Heart left ventricle (tissue), 16 donors: Measurements from ENCODE around the gene KAT5. TPM values are rescaled to one million over a fixed set of nuclear protein-coding genes. Genes with fewer than 3 reads are reported as not detected.

ENCODE experiments used
- ATAC-seq, 4 donors: fragments of 200-7000 bp; cut with Tn5 transposase; one replicate each; pipeline ENCODE4 v1.9.1; 2020 to 2022; ENCODE audit warnings: moderate library complexity in 4 of 4, mild to moderate bottlenecking in 3 of 4, moderate number of reproducible peaks in 1 of 4
- DNase-seq, 5 donors: peaks; one replicate each; pipeline ENCODE4 v3.0.0-alpha.2; 2020
- H3K27ac ChIP-seq, 12 donors: fragments of 200-600 bp; sonication (generic) in 4 of 12; one replicate each; pipeline versions ENCODE4 v1.5.0 to v1.8.0; 2016 to 2022; ENCODE audit warnings: mild to moderate bottlenecking in 2 of 12
- H3K27me3 ChIP-seq, 9 donors: fragments of 200-600 bp; sonication (generic) in 2 of 9; one replicate each; pipeline versions ENCODE4 v1.5.1 to v1.8.0; 2016 to 2022; ENCODE audit warnings: mild to moderate bottlenecking in 3 of 9
- H3K36me3 ChIP-seq, 9 donors: fragments of 200-600 bp; sonication (generic) in 2 of 9; one replicate each; pipeline versions ENCODE4 v1.5.0 to v1.8.0; 2018 to 2022; ENCODE audit warnings: mild to moderate bottlenecking in 2 of 9
- H3K4me1 ChIP-seq, 12 donors: fragments of 200-600 bp; sonication (generic) in 4 of 12; one replicate each; pipeline versions ENCODE4 v1.5.0 to v1.8.0; 2016 to 2022; ENCODE audit warnings: mild to moderate bottlenecking in 3 of 12
- H3K4me3 ChIP-seq, 12 donors: fragments of 200-600 bp; sonication (generic) in 4 of 12; one replicate each; pipeline versions ENCODE4 v1.5.0 to v1.8.0; 2017 to 2022; ENCODE audit warnings: mild to moderate bottlenecking in 9 of 12, moderate library complexity in 4 of 12
- H3K9me3 ChIP-seq, 12 donors: fragments of 200-600 bp; sonication (generic) in 4 of 12; one replicate each; pipeline versions ENCODE4 v1.5.0 to v1.8.0; 2016 to 2022; ENCODE audit warnings: mild to moderate bottlenecking in 1 of 12
- CTCF ChIP-seq, 12 donors: fragments of 200-600 bp; sonication (generic) in 4 of 12; IDR thresholded peaks; one replicate each; pipeline versions ENCODE4 v1.5.0 to v1.8.0; 2018 to 2022; ENCODE audit warnings: antibody characterized with exemption in 12 of 12, mild to moderate bottlenecking in 5 of 12
- POLR2A ChIP-seq, 2 donors: fragments of 450-650 bp; IDR thresholded peaks; one replicate each; pipeline ENCODE4 v1.6.1; 2017; ENCODE audit warnings: antibody characterized with exemption in 2 of 2, mild to moderate bottlenecking in 2 of 2, moderate library complexity in 2 of 2
- WGBS, 4 donors: extraction: QIAGEN DNeasy Blood & Tissue Kit in 2 of 4; methylation state at CpG; one replicate each; pipeline versions ENCODE4 v1.1.5 to v1.1.7; 2013 to 2018; 5-methylcytosine and 5-hydroxymethylcytosine counted together
- intact Hi-C, 10 donors: fragments of 100-400 bp; cut with DNase I; formaldehyde crosslinking; loops; one replicate each; pipeline versions ENCODE4 v1.11.1 to v1.14.2; 2022
- polyA plus RNA-seq, 2 donors: library from polyadenylated mRNA; stranded (reverse); fragments of 200-250 nt; gene quantifications; one replicate each; pipeline ENCODE4 v1.2.3, GENCODE V29; 2013
- total RNA-seq, 9 donors: library from RNA; depleted of rRNA in 2 of 9; stranded (reverse); fragments of >200 nt in 2 of 9; fragmentation: NEBNext Ultra II Directional in 3 of 9; extraction: Animal tissue kit (Norgen Biotek cat#: 25700) in 3 of 9; gene quantifications; one replicate each; pipeline versions ENCODE4 v1.1.0 to v1.2.4, GENCODE V29; 2016 to 2023
- donor health status: ischemic (EF 13 %, LVEDD 7.1; RV severe dilation, severe dysfunction).
- donor health status: healthy with polysubstance abuse.
- donor health status: DM: no; HTN: yes; CAD: no.
- donor health status: DM: no; HTN: no; CAD: no.
- donor health status: ischemic (EF 25% LVEDD 6.9; RV normal size, moderate dysfunction).
- donor health status: ischemic (EF 25% LVEDD 5.7; RV mildly dilated, moderate dysfunction).
- donor health status: healthy.
- donor health status: DM: yes; HTN: yes; CAD: no.
- donor health status: ischemic (EF 35%, LVEDD 5.7; RV mildly dilated, moderate dysfunction).
- donor health status: nonischemic (EF 11% LVEDD 7.7; RV severe dilation, severe dysfunction).
- donor health status: DM: yes; HTN: yes; CAD: no.
- donor health status: PGD.
- donor health status: ischemic (EF 29% LVEDD 5.4; RV normal size, mild dysfunction).
- donor health status: nonischemic (EF 23%, LVEDD 6.1; RV moderate dilation, normal function).

Gene KAT5
- total and polyA plus RNA-seq, 11 donors = 36.4 to 62.5 (median 40.1) TPM

DNA sequence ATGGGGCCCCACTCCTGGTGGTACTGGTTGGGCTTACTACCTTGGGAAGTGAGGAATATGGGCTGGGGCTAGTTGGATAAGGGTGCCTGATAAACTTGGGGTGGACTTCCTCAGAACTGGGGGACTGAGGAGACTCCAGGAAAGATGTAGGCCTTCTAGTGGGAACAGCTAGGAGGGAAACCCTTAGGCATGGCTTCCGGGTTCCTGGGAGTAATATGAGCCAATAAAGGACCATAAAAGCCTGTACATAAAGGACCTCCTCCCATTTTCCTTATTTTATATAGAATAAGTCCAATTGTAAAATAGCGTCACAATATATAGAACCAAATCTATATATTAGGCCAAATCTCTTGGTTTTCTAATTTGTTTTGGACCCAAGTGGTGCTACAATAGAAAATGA is 27.0 kb downstream of the KAT5 start:
- Histone ChIP-seq H3K9me3 (no peaks in the 10 kb centered on the region), H3K36me3 (no peaks in the 10 kb centered on the region), H3K27me3 (no peaks in the 10 kb centered on the region), H3K27ac (no peak overlapping the region), H3K4me1 (no peaks in the 10 kb centered on the region), H3K4me3 (no peak overlapping the region)
- no peak for TF ChIP-seq POLR2A (IDR thresholded peaks at IDR 0.05)
- no peak for TF ChIP-seq CTCF (IDR thresholded peaks at IDR 0.05)
- ATAC-seq (no peak), DNase-seq (no peak)
- 76 to 89% (median 84%) methylated on average over 2 of the region's 2 CpGs for WGBS, 4 donors
- intact Hi-C loops = no loop called here

- no peak for DNase-seq
- no peak overlapping the region for H3K27ac ChIP-seq
- no peaks in the 10 kb centered on the region for H3K4me1 ChIP-seq
- no peak overlapping the region for H3K4me3 ChIP-seq
- H3K27me3 ChIP-seq = no peaks in the 10 kb centered on the region
- intact Hi-C loops = no loop called here
- no peak for ATAC-seq
- H3K36me3 ChIP-seq = no peaks in the 10 kb centered on the region
- TF ChIP-seq CTCF (IDR thresholded peaks at IDR 0.05) = no peak
- no peak for TF ChIP-seq POLR2A (IDR thresholded peaks at IDR 0.05)
- 72 to 77% (median 75%) methylated on average over 8 of the region's 8 CpGs for WGBS, 4 donors
- no peaks in the 10 kb centered on the region for H3K9me3 ChIP-seq
Measured at GRCh38 chr11:65741185-65741584, 29.1 kb downstream of the KAT5 start.

- TF ChIP-seq POLR2A (IDR thresholded peaks at IDR 0.05) (no peak), CTCF (IDR thresholded peaks at IDR 0.05) (no peak)
- WGBS, 4 donors = 75 to 90% (median 84%) methylated on average over 1 of the region's 1 CpG
- no peaks in the 10 kb centered on the region for H3K9me3 ChIP-seq
- no peak overlapping the region for H3K4me3 ChIP-seq
- H3K4me1 ChIP-seq = no peaks in the 10 kb centered on the region
- H3K36me3 ChIP-seq = no peaks in the 10 kb centered on the region
- H3K27me3 ChIP-seq = no peaks in the 10 kb centered on the region
- DNase-seq = no peak
- no peak overlapping the region for H3K27ac ChIP-seq
- ATAC-seq = no peak
- intact Hi-C loops = no loop called here
Measured at GRCh38 chr11:65742353-65742752, 30.3 kb downstream of the KAT5 start.

GRCh38 chr11:65743681-65744025 is 31.6 kb downstream of the KAT5 start:
- H3K9me3 ChIP-seq = no peaks in the 10 kb centered on the region
- H3K4me1 ChIP-seq = no peaks in the 10 kb centered on the region
- H3K27ac ChIP-seq = no peak overlapping the region
- intact Hi-C loops = no loop called here
- H3K4me3 ChIP-seq = no peak overlapping the region
- TF ChIP-seq POLR2A (IDR thresholded peaks at IDR 0.05) (no peak), CTCF (IDR thresholded peaks at IDR 0.05) (no peak)
- no peaks in the 10 kb centered on the region for H3K27me3 ChIP-seq
- WGBS, 4 donors = 72 to 85% (median 79%) methylated on average over 10 of the region's 10 CpGs
- DNase-seq = no peak
- no peaks in the 10 kb centered on the region for H3K36me3 ChIP-seq
- ATAC-seq = no peak
